ENCODE measurements around the gene ANO10. TPM values are rescaled to one million over a fixed set of nuclear protein-coding genes. Genes with fewer than 3 reads are reported as not detected.

Gene ANO10
- total RNA-seq, 1 experiment from 2014 or later: 26.6 TPM

DNA sequence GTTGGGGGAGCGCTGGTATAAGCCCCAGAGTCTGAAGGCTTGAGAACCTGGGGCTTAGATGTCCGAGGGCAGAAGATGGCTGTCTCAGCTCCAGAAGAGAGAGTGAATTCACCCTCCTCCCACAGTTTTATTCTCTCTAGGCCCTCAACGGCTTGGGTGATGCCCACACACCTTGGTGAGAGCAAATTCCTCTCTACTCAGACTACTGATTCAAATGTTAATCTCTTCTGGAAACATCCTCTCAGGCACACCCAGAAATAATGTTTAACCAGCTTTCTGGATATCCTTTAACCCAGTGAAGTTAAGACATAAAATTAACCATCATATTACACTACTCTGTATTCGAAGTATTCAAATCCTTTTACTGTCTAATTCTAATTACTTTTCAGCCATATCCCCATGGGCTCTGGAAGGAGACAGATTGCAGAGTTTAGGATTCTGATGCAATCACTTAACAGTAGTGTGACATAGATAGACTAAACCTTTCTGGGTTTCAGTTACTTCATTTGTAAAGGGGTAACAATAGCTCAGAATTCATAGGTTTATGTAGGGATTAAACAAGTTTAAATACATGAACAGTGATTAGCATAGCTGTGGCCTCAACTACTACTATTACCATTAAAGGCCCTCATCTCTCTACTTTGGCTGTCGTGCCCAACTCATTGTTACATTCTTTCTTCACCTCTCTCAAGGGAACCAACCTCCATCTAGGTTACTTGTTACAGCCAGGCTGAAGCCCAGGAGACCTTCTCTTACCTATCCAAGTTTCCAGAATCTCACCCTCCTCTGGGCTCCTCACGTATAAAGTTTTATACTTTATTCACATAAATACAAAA lies 25.7 kb upstream of the ANO10 start:
- Histone ChIP-seq H3K9me3 (ENCODE audit: control insufficient read depth, insufficient read depth, low read depth, low read length) (no peaks in the 10 kb centered on the region), H3K36me3 (ENCODE audit: control insufficient read depth, insufficient read depth, low read length) (no peaks in the 10 kb centered on the region), H3K27ac (ENCODE audit: low read length) (no peak overlapping the region), H3K4me3 (ENCODE audit: low read depth in 2 of 2, low read length in 2 of 2) (no peak overlapping the region), H3K4me1 (ENCODE audit: control insufficient read depth, insufficient read depth, low read length) (no peaks in the 10 kb centered on the region; the same call in 1 of the 2 replicates), H3K27me3 (ENCODE audit: control insufficient read depth, insufficient read depth, low read length) (no peaks in the 10 kb centered on the region)
- TF ChIP-seq POLR2AphosphoS5 (IDR thresholded peaks at IDR 0.05; ENCODE audit: low read depth, low read length): no peak
- BruUV-seq (replicated peaks): no TSS peak
- POLR2A ChIA-PET: no interaction called here
- intact Hi-C loops (cut with micrococcal nuclease; ENCODE audit: unreplicated experiment): no loop called here
- CTCF ChIA-PET: no interaction called here
- no peak for ATAC-seq
- DNase-seq (ENCODE audit: low read depth, low spot score): no peak
- in situ Hi-C loops (cut with HindIII; ENCODE audit: low pct_unique_long_range_greater_than_20kb, low sequenced_read_pairs): no loop called here

DNA sequence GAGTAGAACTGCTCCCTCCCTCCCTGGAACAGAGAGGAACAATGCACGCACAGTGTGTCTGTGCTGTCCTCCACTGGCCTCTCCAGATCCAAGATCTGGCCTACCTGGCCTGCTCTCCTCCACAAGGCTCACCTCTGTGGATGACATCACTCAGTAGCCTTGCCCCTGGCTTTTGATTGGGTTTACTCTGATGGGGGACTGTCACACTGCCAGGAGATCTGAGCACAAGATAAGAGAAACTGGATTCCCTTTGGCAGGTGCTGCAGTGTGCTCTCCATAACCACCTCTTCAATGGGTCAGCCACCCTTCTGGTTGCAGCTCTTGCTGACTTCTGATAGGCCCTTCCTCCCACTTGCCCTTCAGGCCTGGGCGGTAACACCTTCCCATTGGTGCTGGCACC lies 22.6 kb upstream of the ANO10 start:
- H3K27ac ChIP-seq (ENCODE audit: low read length): no peak overlapping the region
- no peaks in the 10 kb centered on the region for H3K4me1 ChIP-seq (ENCODE audit: control insufficient read depth, insufficient read depth, low read length)
- ChIA-PET CTCF (no interaction called here), POLR2A (interaction anchor here (0.6 kb wide), 1 partner anchor 68 kb away, joined by 3 read pairs; no protein-coding TSS in a partner anchor)
- ATAC-seq (no peak), DNase-seq (ENCODE audit: low read depth, low spot score) (no peak)
- H3K9me3 ChIP-seq (ENCODE audit: control insufficient read depth, insufficient read depth, low read depth, low read length): no peaks in the 10 kb centered on the region
- no TSS peak for BruUV-seq (replicated peaks)
- in situ Hi-C loops (cut with HindIII; ENCODE audit: low pct_unique_long_range_greater_than_20kb, low sequenced_read_pairs) (no loop called here), intact Hi-C loops (cut with micrococcal nuclease; ENCODE audit: unreplicated experiment) (no loop called here)
- no peaks in the 10 kb centered on the region for H3K27me3 ChIP-seq (ENCODE audit: control insufficient read depth, insufficient read depth, low read length)
- TF ChIP-seq TCF7L2 (IDR thresholded peaks at IDR 0.05; ENCODE audit: low read depth, low read length): no peak
- no peaks in the 10 kb centered on the region for H3K36me3 ChIP-seq (ENCODE audit: control insufficient read depth, insufficient read depth, low read length)
- H3K4me3 ChIP-seq (ENCODE audit: low read depth in 2 of 2, low read length in 2 of 2): no peak overlapping the region

DNA sequence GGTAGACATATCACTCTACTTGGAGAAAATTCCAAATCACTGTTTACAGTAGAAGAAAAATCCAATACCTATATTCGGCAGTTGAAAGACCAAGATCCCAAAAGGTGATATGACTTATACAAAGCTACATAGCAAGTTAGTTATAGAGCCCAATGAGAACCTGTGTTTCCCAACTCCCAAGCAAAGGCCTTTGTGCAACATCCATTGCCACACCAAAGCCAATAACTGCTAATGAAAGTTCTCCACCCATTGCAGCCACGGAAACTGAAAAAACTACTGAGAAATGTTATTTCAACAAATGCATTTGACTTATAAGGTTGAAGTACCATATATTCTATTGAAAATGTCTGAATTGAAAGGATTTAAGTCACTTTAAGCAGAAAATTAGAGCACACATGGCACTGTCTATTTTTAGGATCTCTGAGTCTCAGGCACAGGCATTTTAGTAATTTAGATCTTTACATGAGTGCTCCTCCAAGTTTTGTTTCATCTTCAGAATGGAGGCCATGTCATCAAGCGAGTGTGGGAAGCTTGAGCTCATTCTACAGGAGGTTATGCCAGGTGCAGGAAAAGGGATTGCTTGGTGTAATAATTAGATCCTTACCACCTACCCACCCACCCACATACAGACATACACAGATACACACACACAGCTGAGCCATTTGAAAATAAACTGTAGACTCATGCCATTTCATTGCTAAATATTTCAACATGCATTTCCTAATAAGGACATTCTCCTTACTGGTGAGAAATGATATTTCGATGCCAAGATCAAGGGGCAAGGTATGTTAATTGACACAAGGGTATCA lies 19.7 kb upstream of the ANO10 start:
- Histone ChIP-seq H3K27me3 (ENCODE audit: control insufficient read depth, insufficient read depth, low read length) (no peaks in the 10 kb centered on the region), H3K9me3 (ENCODE audit: control insufficient read depth, insufficient read depth, low read depth, low read length) (no peaks in the 10 kb centered on the region), H3K4me3 (ENCODE audit: low read depth in 2 of 2, low read length in 2 of 2) (no peak overlapping the region), H3K4me1 (ENCODE audit: control insufficient read depth, insufficient read depth, low read length) (no peaks in the 10 kb centered on the region), H3K27ac (ENCODE audit: low read length) (no peak overlapping the region), H3K36me3 (ENCODE audit: control insufficient read depth, insufficient read depth, low read length) (no peaks in the 10 kb centered on the region)
- ChIA-PET POLR2A (no interaction called here), CTCF (no interaction called here)
- ATAC-seq: no peak
- BruUV-seq (replicated peaks): no TSS peak
- no peak for DNase-seq (ENCODE audit: low read depth, low spot score)
- in situ Hi-C loops (cut with HindIII; ENCODE audit: low pct_unique_long_range_greater_than_20kb, low sequenced_read_pairs): no loop called here
- TF ChIP-seq SIN3A (IDR thresholded peaks at IDR 0.05; ENCODE audit: borderline replicate concordance, insufficient read depth, low read depth, low read length): no peak
- intact Hi-C loops (cut with micrococcal nuclease; ENCODE audit: unreplicated experiment): no loop called here

DNA sequence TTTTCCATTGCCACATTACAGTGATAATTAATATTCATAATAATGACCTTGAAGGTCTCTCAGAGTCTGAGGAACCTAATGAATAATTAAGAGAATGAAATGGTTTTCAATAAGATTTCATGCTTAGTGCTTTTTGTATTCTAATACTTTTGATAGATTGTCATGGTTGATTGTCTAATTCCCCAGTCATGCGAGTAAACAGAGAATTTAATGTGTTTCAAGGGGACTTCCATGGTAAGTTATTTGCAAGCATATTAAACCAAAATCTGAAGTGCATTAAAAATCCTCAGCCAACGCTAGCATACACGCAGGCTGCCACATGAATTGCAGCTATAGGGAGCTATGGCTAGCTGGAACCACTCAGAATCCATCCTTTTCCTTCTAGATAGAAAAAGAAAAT lies 18.9 kb upstream of the ANO10 start:
- Histone ChIP-seq H3K4me3 (ENCODE audit: low read depth in 2 of 2, low read length in 2 of 2) (no peak overlapping the region), H3K36me3 (ENCODE audit: control insufficient read depth, insufficient read depth, low read length) (no peaks in the 10 kb centered on the region), H3K27me3 (ENCODE audit: control insufficient read depth, insufficient read depth, low read length) (no peaks in the 10 kb centered on the region), H3K9me3 (ENCODE audit: control insufficient read depth, insufficient read depth, low read depth, low read length) (no peaks in the 10 kb centered on the region), H3K27ac (ENCODE audit: low read length) (no peak overlapping the region), H3K4me1 (ENCODE audit: control insufficient read depth, insufficient read depth, low read length) (no peaks in the 10 kb centered on the region)
- BruUV-seq (replicated peaks): no TSS peak
- in situ Hi-C loops (cut with HindIII; ENCODE audit: low pct_unique_long_range_greater_than_20kb, low sequenced_read_pairs): no loop called here
- POLR2A ChIA-PET: no interaction called here
- CTCF ChIA-PET: no interaction called here
- intact Hi-C loops (cut with micrococcal nuclease; ENCODE audit: unreplicated experiment): no loop called here
- no peak for DNase-seq (ENCODE audit: low read depth, low spot score)
- ATAC-seq: no peak
- TF ChIP-seq REST (IDR thresholded peaks at IDR 0.05; ENCODE audit: insufficient read depth in 1 of 2, low read depth in 2 of 2, low read length in 1 of 2) (no peak), CTCF (IDR thresholded peaks at IDR 0.05) (no peak), POLR2AphosphoS5 (IDR thresholded peaks at IDR 0.05; ENCODE audit: low read depth, low read length) (no peak), SIN3A (IDR thresholded peaks at IDR 0.05; ENCODE audit: borderline replicate concordance, insufficient read depth, low read depth, low read length) (no peak), TCF7L2 (IDR thresholded peaks at IDR 0.05; ENCODE audit: low read depth, low read length) (no peak)

All from Panc1 (cell line).